HEK293 (cell line): ENCODE results near the gene LASP1.
A peak's percentile ranks its signal among the peaks of the same experiment; 100 is the strongest.

Source experiments
- KLF1 ChIP-seq: fragments of 450-650 bp; formaldehyde crosslinking; IDR thresholded peaks from 2 replicates; pipeline ENCODE4 v1.5.1; 2016; ENCODE audit warnings: missing biosample characterization, missing genetic modification characterization
- ZBTB1 ChIP-seq: fragments of 450-650 bp; formaldehyde crosslinking; IDR thresholded peaks from 2 replicates; pipeline ENCODE4 v1.5.1; 2016; ENCODE audit warnings: missing biosample characterization, missing genetic modification characterization
- ZFP69B ChIP-seq: fragments of 450-650 bp; formaldehyde crosslinking; IDR thresholded peaks from 2 replicates; pipeline ENCODE4 v1.5.1; 2016; ENCODE audit warnings: missing biosample characterization, missing genetic modification characterization
- ZNF133 ChIP-seq: fragments of 450-650 bp; formaldehyde crosslinking; IDR thresholded peaks from 2 replicates; pipeline ENCODE4 v1.5.1; 2016; ENCODE audit warnings: missing biosample characterization, missing genetic modification characterization
- ZNF138 ChIP-seq: fragments of 450-650 bp; formaldehyde crosslinking; IDR thresholded peaks from 2 replicates; pipeline ENCODE4 v1.5.1; 2016; ENCODE audit warnings: missing biosample characterization, missing genetic modification characterization, borderline replicate concordance
- ZNF140 ChIP-seq: fragments of 450-650 bp; formaldehyde crosslinking; IDR thresholded peaks from 2 replicates; pipeline ENCODE4 v1.5.1; 2016; ENCODE audit warnings: missing biosample characterization, missing genetic modification characterization
- ZNF155 ChIP-seq: fragments of 450-650 bp; formaldehyde crosslinking; IDR thresholded peaks from 2 replicates; pipeline ENCODE4 v1.5.1; 2016; ENCODE audit warnings: missing biosample characterization, missing genetic modification characterization
- ZNF214 ChIP-seq: fragments of 450-650 bp; formaldehyde crosslinking; IDR thresholded peaks from 2 replicates; pipeline ENCODE4 v1.5.1; 2017; ENCODE audit warnings: missing biosample characterization, mild to moderate bottlenecking, missing genetic modification characterization, borderline replicate concordance
- ZNF223 ChIP-seq: fragments of 450-650 bp; formaldehyde crosslinking; IDR thresholded peaks from 2 replicates; pipeline ENCODE4 v1.5.1; 2016; ENCODE audit warnings: missing biosample characterization, missing genetic modification characterization
- ZNF324 ChIP-seq: fragments of 450-650 bp; formaldehyde crosslinking; IDR thresholded peaks from 2 replicates; pipeline ENCODE4 v1.5.1; 2016; ENCODE audit warnings: missing biosample characterization, missing genetic modification characterization
- ZNF341 ChIP-seq: fragments of 450-650 bp; formaldehyde crosslinking; IDR thresholded peaks from 2 replicates; pipeline ENCODE4; 2016; ENCODE audit warnings: low read depth, missing biosample characterization, missing genetic modification characterization
- ZNF350 ChIP-seq: fragments of 450-650 bp; formaldehyde crosslinking; IDR thresholded peaks from 2 replicates; pipeline ENCODE4 v1.5.0; 2017; ENCODE audit warnings: missing biosample characterization, mild to moderate bottlenecking, missing genetic modification characterization
- ZNF354C ChIP-seq: fragments of 450-650 bp; formaldehyde crosslinking; IDR thresholded peaks from 2 replicates; pipeline ENCODE4 v1.5.1; 2016; ENCODE audit warnings: missing biosample characterization, missing genetic modification characterization, low read depth, borderline replicate concordance
- ZNF501 ChIP-seq: fragments of 450-650 bp; formaldehyde crosslinking; IDR thresholded peaks from 2 replicates; pipeline ENCODE4 v1.5.1; 2016; ENCODE audit warnings: missing biosample characterization, missing genetic modification characterization
- ZNF510 ChIP-seq: fragments of 450-650 bp; formaldehyde crosslinking; IDR thresholded peaks from 2 replicates; pipeline ENCODE4 v1.5.1; 2018; ENCODE audit warnings: mild to moderate bottlenecking, missing genetic modification characterization, missing biosample characterization; ENCODE audit not compliant: insufficient replicate concordance
- ZNF514 ChIP-seq: fragments of 450-650 bp; formaldehyde crosslinking; IDR thresholded peaks from 2 replicates; pipeline ENCODE4 v1.5.1; 2016; ENCODE audit warnings: missing biosample characterization, missing genetic modification characterization
- ZNF585B ChIP-seq: fragments of 450-650 bp; formaldehyde crosslinking; IDR thresholded peaks from 2 replicates; pipeline ENCODE4 v1.5.1; 2016; ENCODE audit warnings: missing biosample characterization, missing genetic modification characterization
- ZNF610 ChIP-seq: fragments of 450-650 bp; formaldehyde crosslinking; IDR thresholded peaks from 2 replicates; pipeline ENCODE4 v1.5.1; 2016; ENCODE audit warnings: missing biosample characterization, missing genetic modification characterization, borderline replicate concordance
- ZNF621 ChIP-seq: fragments of 450-650 bp; formaldehyde crosslinking; IDR thresholded peaks from 2 replicates; pipeline ENCODE4 v1.5.1; 2017; ENCODE audit warnings: missing biosample characterization, missing genetic modification characterization
- ZNF658 ChIP-seq: fragments of 450-650 bp; formaldehyde crosslinking; IDR thresholded peaks from 2 replicates; pipeline ENCODE4; 2016; ENCODE audit warnings: missing biosample characterization, missing genetic modification characterization
- TF ChIP-seq, protein P1 (sequence below): fragments of 450-650 bp; formaldehyde crosslinking; IDR thresholded peaks from 2 replicates; pipeline ENCODE4 v1.5.1; 2016; ENCODE audit warnings: missing biosample characterization, missing genetic modification characterization, low read depth
- TF ChIP-seq, protein P2 (sequence below): fragments of 450-650 bp; formaldehyde crosslinking; IDR thresholded peaks from 2 replicates; pipeline ENCODE4 v1.5.1; 2017; ENCODE audit warnings: missing biosample characterization, missing genetic modification characterization
- TF ChIP-seq, protein P3 (sequence below): fragments of 450-650 bp; formaldehyde crosslinking; IDR thresholded peaks from 2 replicates; pipeline ENCODE4 v1.5.1; 2016; ENCODE audit warnings: missing biosample characterization, missing genetic modification characterization
- TF ChIP-seq, protein P4 (sequence below): fragments of 450-650 bp; formaldehyde crosslinking; IDR thresholded peaks from 2 replicates; pipeline ENCODE4 v1.5.1; 2017; ENCODE audit warnings: missing biosample characterization, missing genetic modification characterization
- TF ChIP-seq, protein P5 (sequence below): fragments of 450-650 bp; formaldehyde crosslinking; IDR thresholded peaks from 2 replicates; pipeline ENCODE4 v1.5.1; 2016; ENCODE audit warnings: missing biosample characterization, missing genetic modification characterization
- TF ChIP-seq, protein P6 (sequence below): fragments of 450-650 bp; formaldehyde crosslinking; IDR thresholded peaks from 2 replicates; pipeline ENCODE4 v1.5.1; 2016; ENCODE audit warnings: missing biosample characterization, missing genetic modification characterization
- TF ChIP-seq, protein P7 (sequence below): fragments of 450-650 bp; formaldehyde crosslinking; IDR thresholded peaks from 2 replicates; pipeline ENCODE4 v1.5.1; 2016; ENCODE audit warnings: missing biosample characterization, missing genetic modification characterization

The LASP1 gene

DNA sequence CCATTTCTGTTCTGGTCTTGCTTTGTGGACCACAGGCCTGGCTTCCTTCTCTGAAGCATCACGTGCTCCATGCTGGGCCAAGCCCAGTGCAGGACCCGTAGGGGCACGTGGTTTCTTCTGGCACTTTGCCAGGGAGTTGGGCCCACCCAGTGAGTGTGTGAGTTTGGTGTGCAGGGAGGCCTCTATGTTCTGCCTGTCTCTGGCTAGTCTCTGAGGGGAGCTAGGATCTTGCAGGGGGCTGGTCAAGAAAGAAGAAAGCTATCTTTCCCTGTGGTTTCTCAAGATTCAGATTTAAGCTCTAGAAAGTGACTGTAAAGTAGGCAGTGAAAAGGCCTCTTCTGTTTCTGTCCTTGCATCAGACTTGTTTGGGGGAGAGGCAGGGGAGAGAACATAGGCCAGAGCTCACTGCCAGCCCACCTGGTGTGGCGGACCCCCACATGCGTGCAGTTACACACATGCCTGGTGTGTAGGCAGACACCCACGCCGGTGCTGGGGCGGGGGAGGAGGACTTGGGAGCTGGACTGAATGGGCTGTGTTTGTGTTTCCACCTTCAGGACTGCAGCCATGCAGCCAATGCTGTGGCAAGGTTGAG lies 11.8 kb downstream of the LASP1 start (continued):
- no peak for TF ChIP-seq ZNF155 (tag by site-specific recombination)
- TF ChIP-seq KLF1 (tag by site-specific recombination) = peak; percentile 31; the same call in 1 of the 2 replicates
- TF ChIP-seq ZNF133 = no peak
- TF ChIP-seq, protein P1, sequence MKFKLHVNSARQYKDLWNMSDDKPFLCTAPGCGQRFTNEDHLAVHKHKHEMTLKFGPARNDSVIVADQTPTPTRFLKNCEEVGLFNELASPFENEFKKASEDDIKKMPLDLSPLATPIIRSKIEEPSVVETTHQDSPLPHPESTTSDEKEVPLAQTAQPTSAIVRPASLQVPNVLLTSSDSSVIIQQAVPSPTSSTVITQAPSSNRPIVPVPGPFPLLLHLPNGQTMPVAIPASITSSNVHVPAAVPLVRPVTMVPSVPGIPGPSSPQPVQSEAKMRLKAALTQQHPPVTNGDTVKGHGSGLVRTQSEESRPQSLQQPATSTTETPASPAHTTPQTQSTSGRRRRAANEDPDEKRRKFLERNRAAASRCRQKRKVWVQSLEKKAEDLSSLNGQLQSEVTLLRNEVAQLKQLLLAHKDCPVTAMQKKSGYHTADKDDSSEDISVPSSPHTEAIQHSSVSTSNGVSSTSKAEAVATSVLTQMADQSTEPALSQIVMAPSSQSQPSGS (tag by site-specific recombination) = no peak
- TF ChIP-seq ZFP69B (tag by site-specific recombination) = peak; percentile 96
- TF ChIP-seq, protein P2, sequence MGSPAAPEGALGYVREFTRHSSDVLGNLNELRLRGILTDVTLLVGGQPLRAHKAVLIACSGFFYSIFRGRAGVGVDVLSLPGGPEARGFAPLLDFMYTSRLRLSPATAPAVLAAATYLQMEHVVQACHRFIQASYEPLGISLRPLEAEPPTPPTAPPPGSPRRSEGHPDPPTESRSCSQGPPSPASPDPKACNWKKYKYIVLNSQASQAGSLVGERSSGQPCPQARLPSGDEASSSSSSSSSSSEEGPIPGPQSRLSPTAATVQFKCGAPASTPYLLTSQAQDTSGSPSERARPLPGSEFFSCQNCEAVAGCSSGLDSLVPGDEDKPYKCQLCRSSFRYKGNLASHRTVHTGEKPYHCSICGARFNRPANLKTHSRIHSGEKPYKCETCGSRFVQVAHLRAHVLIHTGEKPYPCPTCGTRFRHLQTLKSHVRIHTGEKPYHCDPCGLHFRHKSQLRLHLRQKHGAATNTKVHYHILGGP (tag by site-specific recombination) = peak; percentile 57; the same call in 1 of the 2 replicates
- TF ChIP-seq ZNF585B = no peak
- no peak for TF ChIP-seq ZNF354C (tag by site-specific recombination)
- TF ChIP-seq, protein P3, sequence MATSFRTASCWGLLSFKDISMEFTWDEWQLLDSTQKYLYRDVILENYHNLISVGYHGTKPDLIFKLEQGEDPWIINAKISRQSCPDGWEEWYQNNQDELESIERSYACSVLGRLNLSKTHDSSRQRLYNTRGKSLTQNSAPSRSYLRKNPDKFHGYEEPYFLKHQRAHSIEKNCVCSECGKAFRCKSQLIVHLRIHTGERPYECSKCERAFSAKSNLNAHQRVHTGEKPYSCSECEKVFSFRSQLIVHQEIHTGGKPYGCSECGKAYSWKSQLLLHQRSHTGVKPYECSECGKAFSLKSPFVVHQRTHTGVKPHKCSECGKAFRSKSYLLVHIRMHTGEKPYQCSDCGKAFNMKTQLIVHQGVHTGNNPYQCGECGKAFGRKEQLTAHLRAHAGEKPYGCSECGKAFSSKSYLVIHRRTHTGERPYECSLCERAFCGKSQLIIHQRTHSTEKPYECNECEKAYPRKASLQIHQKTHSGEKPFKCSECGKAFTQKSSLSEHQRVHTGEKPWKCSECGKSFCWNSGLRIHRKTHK (tag by site-specific recombination) = no peak
- no peak for TF ChIP-seq ZNF621
- no peak for TF ChIP-seq ZNF341 (tag by site-specific recombination)
- no peak for TF ChIP-seq ZNF501 (tag by site-specific recombination)
- TF ChIP-seq ZNF324 (tag by site-specific recombination) = peak; percentile 59; the same call in 1 of the 2 replicates
- TF ChIP-seq, protein P4, sequence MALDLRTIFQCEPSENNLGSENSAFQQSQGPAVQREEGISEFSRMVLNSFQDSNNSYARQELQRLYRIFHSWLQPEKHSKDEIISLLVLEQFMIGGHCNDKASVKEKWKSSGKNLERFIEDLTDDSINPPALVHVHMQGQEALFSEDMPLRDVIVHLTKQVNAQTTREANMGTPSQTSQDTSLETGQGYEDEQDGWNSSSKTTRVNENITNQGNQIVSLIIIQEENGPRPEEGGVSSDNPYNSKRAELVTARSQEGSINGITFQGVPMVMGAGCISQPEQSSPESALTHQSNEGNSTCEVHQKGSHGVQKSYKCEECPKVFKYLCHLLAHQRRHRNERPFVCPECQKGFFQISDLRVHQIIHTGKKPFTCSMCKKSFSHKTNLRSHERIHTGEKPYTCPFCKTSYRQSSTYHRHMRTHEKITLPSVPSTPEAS = no peak
- no peak for TF ChIP-seq ZNF140
- TF ChIP-seq, protein P5, sequence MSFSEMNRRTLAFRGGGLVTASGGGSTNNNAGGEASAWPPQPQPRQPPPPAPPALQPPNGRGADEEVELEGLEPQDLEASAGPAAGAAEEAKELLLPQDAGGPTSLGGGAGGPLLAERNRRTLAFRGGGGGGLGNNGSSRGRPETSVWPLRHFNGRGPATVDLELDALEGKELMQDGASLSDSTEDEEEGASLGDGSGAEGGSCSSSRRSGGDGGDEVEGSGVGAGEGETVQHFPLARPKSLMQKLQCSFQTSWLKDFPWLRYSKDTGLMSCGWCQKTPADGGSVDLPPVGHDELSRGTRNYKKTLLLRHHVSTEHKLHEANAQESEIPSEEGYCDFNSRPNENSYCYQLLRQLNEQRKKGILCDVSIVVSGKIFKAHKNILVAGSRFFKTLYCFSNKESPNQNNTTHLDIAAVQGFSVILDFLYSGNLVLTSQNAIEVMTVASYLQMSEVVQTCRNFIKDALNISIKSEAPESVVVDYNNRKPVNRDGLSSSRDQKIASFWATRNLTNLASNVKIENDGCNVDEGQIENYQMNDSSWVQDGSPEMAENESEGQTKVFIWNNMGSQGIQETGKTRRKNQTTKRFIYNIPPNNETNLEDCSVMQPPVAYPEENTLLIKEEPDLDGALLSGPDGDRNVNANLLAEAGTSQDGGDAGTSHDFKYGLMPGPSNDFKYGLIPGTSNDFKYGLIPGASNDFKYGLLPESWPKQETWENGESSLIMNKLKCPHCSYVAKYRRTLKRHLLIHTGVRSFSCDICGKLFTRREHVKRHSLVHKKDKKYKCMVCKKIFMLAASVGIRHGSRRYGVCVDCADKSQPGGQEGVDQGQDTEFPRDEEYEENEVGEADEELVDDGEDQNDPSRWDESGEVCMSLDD = no peak
- TF ChIP-seq, protein P6, sequence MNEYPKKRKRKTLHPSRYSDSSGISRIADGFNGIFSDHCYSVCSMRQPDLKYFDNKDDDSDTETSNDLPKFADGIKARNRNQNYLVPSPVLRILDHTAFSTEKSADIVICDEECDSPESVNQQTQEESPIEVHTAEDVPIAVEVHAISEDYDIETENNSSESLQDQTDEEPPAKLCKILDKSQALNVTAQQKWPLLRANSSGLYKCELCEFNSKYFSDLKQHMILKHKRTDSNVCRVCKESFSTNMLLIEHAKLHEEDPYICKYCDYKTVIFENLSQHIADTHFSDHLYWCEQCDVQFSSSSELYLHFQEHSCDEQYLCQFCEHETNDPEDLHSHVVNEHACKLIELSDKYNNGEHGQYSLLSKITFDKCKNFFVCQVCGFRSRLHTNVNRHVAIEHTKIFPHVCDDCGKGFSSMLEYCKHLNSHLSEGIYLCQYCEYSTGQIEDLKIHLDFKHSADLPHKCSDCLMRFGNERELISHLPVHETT = no peak
- TF ChIP-seq ZNF214 (tag by site-specific recombination) = no peak
- TF ChIP-seq ZNF610 (tag by site-specific recombination) = no peak
- no peak for TF ChIP-seq ZNF514
- TF ChIP-seq ZNF350 = no peak; the same call in 1 of the 2 replicates
- TF ChIP-seq ZBTB1 (tag by site-specific recombination) = no peak
- TF ChIP-seq, protein P7, sequence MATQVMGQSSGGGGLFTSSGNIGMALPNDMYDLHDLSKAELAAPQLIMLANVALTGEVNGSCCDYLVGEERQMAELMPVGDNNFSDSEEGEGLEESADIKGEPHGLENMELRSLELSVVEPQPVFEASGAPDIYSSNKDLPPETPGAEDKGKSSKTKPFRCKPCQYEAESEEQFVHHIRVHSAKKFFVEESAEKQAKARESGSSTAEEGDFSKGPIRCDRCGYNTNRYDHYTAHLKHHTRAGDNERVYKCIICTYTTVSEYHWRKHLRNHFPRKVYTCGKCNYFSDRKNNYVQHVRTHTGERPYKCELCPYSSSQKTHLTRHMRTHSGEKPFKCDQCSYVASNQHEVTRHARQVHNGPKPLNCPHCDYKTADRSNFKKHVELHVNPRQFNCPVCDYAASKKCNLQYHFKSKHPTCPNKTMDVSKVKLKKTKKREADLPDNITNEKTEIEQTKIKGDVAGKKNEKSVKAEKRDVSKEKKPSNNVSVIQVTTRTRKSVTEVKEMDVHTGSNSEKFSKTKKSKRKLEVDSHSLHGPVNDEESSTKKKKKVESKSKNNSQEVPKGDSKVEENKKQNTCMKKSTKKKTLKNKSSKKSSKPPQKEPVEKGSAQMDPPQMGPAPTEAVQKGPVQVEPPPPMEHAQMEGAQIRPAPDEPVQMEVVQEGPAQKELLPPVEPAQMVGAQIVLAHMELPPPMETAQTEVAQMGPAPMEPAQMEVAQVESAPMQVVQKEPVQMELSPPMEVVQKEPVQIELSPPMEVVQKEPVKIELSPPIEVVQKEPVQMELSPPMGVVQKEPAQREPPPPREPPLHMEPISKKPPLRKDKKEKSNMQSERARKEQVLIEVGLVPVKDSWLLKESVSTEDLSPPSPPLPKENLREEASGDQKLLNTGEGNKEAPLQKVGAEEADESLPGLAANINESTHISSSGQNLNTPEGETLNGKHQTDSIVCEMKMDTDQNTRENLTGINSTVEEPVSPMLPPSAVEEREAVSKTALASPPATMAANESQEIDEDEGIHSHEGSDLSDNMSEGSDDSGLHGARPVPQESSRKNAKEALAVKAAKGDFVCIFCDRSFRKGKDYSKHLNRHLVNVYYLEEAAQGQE (tag by site-specific recombination) = no peak
- TF ChIP-seq ZNF223 (tag by site-specific recombination) = no peak
- no peak for TF ChIP-seq ZNF138 (tag by site-specific recombination)
- TF ChIP-seq ZNF510 = no peak
- TF ChIP-seq ZNF658 (tag by site-specific recombination) = no peak
